Liver (tissue), 9 donors: ENCODE data around the gene TJP3. TPM values are rescaled to one million over a fixed set of nuclear protein-coding genes. Genes with fewer than 3 reads are reported as not detected.

Experiments
- DNase-seq: peaks from one replicate; pipeline ENCODE4 v3.0.0-alpha.2; 2017; ENCODE audit warnings: low spot score
- H3K27ac ChIP-seq, 2 donors: one replicate each; pipeline ENCODE4 v1.7.0; 2013; ENCODE audit warnings: inconsistent platforms in 2 of 2, low read length in 2 of 2, control low read depth in 1 of 2, low read depth in 1 of 2, mild to moderate bottlenecking in 1 of 2
- H3K27me3 ChIP-seq, 4 donors: one replicate each; pipeline versions ENCODE4 v1.6.1 to v1.7.0; 2013; ENCODE audit warnings: low read length in 3 of 4, inconsistent platforms in 1 of 4, mild to moderate bottlenecking in 1 of 4, moderate library complexity in 1 of 4; ENCODE audit not compliant: control insufficient read depth in 4 of 4, insufficient read depth in 4 of 4
- H3K36me3 ChIP-seq, 4 donors: one replicate each; pipeline versions ENCODE4 v1.6.1 to v1.7.0; 2013; ENCODE audit warnings: low read length in 3 of 4, mild to moderate bottlenecking in 3 of 4, low read depth in 1 of 4, moderate library complexity in 1 of 4; ENCODE audit not compliant: control insufficient read depth in 4 of 4, insufficient read depth in 3 of 4
- H3K4me1 ChIP-seq, 4 donors: one replicate each; pipeline versions ENCODE4 v1.6.1 to v1.7.0; 2013; ENCODE audit warnings: low read length in 3 of 4, mild to moderate bottlenecking in 3 of 4, moderate library complexity in 1 of 4; ENCODE audit not compliant: control insufficient read depth in 4 of 4, insufficient read depth in 4 of 4
- H3K4me3 ChIP-seq, 3 donors: one replicate each; pipeline versions ENCODE4 v1.6.1 to v1.7.0; 2013; ENCODE audit warnings: low read length in 3 of 3, control low read depth in 1 of 3, low read depth in 1 of 3, mild to moderate bottlenecking in 1 of 3
- H3K9ac ChIP-seq, 2 donors: one replicate each; pipeline ENCODE4 v1.7.0; 2013; ENCODE audit warnings: low read length in 2 of 2, mild to moderate bottlenecking in 2 of 2, moderate library complexity in 2 of 2, control low read depth in 1 of 2, low read depth in 1 of 2
- H3K9me3 ChIP-seq, 4 donors: one replicate each; pipeline versions ENCODE4 v1.6.1 to v1.7.0; 2013; ENCODE audit warnings: low read length in 3 of 4; ENCODE audit not compliant: control insufficient read depth in 4 of 4
- EGR1 ChIP-seq, 2 donors: IDR thresholded peaks; 2 replicates each; pipeline ENCODE4 v1.6.1; 2016 to 2018; ENCODE audit warnings: antibody characterized with exemption in 2 of 2, low read depth in 2 of 2
- FOXA2 ChIP-seq: IDR thresholded peaks from 2 replicates; pipeline ENCODE4 v1.6.1; 2016; ENCODE audit warnings: antibody characterized with exemption
- GABPA ChIP-seq, 2 donors: IDR thresholded peaks in 1 of 2; conservative IDR thresholded peaks in 1 of 2; 2 replicates each; pipeline ENCODE4 v1.6.1; 2016; ENCODE audit warnings: antibody characterized with exemption in 2 of 2, mild to moderate bottlenecking in 1 of 2, moderate library complexity in 1 of 2
- HNF4A ChIP-seq, 2 donors: conservative IDR thresholded peaks; 2 replicates each; pipeline ENCODE4 v1.6.1; 2016; ENCODE audit warnings: antibody characterized with exemption in 2 of 2, mild to moderate bottlenecking in 2 of 2
- JUND ChIP-seq, 2 donors: IDR thresholded peaks; 2 replicates each; pipeline ENCODE4 v1.6.1; 2016; ENCODE audit warnings: antibody characterized with exemption in 2 of 2
- NR2F2 ChIP-seq: IDR thresholded peaks from 2 replicates; pipeline ENCODE4 v1.6.1; 2016; ENCODE audit warnings: antibody characterized with exemption
- RAD21 ChIP-seq, 2 donors: IDR thresholded peaks; 2 replicates each; pipeline ENCODE4 v1.6.1; 2016; ENCODE audit warnings: antibody characterized with exemption in 2 of 2, mild to moderate bottlenecking in 2 of 2
- RXRA ChIP-seq, 2 donors: IDR thresholded peaks; 2 replicates each; pipeline ENCODE4 v1.6.1; 2017 to 2018; ENCODE audit warnings: antibody characterized with exemption in 2 of 2, mild to moderate bottlenecking in 1 of 2
- SP1 ChIP-seq: IDR thresholded peaks from 2 replicates; pipeline ENCODE4 v1.6.1; 2018; ENCODE audit warnings: antibody characterized with exemption, mild to moderate bottlenecking
- TAF1 ChIP-seq: conservative IDR thresholded peaks from 2 replicates; pipeline ENCODE4 v1.6.1; 2016; ENCODE audit warnings: antibody characterized with exemption, mild to moderate bottlenecking
- YY1 ChIP-seq: IDR thresholded peaks from 2 replicates; pipeline ENCODE4 v1.6.1; 2016; ENCODE audit warnings: antibody characterized with exemption, mild to moderate bottlenecking
- WGBS: extraction: QIAGEN DNeasy Blood & Tissue Kit; methylation state at CpG from one replicate; pipeline ENCODE4 v1.1.7; 2013; 5-methylcytosine and 5-hydroxymethylcytosine counted together
- polyA plus RNA-seq, 2 donors: library from polyadenylated mRNA; stranded (reverse) in 1 of 2; unstranded in 1 of 2; fragments of 200-250 nt in 1 of 2; fragments of >200 nt in 1 of 2; fragmentation: Nextera tagmentation in 1 of 2; extraction: Ambion mirVana in 1 of 2; gene quantifications; one replicate each; pipeline versions ENCODE4 v1.2.1 to v1.2.3, GENCODE V29; 2013 to 2015
- total RNA-seq, 2 donors: library from RNA; depleted of rRNA; stranded (reverse); fragments of >200 nt; gene quantifications; one replicate each; pipeline ENCODE4 v1.2.3, GENCODE V29; 2014
- TF ChIP-seq, protein P1 (sequence below): fragments of 150-350 bp; IDR thresholded peaks from 2 replicates; pipeline ENCODE4 v1.5.1; 2017; ENCODE audit warnings: improper control_type of control experiment, low read depth, low read length; ENCODE audit not compliant: missing input control
- TF ChIP-seq, protein P2 (sequence below): IDR thresholded peaks from 2 replicates; pipeline ENCODE4 v1.6.1; 2016; ENCODE audit warnings: antibody characterized with exemption, mild to moderate bottlenecking
- TF ChIP-seq, protein P3 (sequence below): IDR thresholded peaks from 2 replicates; pipeline ENCODE4 v1.6.1; 2016; ENCODE audit warnings: antibody characterized with exemption
- donor health status: healthy.
- donor health status: healthy.
- donor health status: healthy.
- donor health status: healthy.
- donor health status: healthy.

Gene TJP3, protein sequence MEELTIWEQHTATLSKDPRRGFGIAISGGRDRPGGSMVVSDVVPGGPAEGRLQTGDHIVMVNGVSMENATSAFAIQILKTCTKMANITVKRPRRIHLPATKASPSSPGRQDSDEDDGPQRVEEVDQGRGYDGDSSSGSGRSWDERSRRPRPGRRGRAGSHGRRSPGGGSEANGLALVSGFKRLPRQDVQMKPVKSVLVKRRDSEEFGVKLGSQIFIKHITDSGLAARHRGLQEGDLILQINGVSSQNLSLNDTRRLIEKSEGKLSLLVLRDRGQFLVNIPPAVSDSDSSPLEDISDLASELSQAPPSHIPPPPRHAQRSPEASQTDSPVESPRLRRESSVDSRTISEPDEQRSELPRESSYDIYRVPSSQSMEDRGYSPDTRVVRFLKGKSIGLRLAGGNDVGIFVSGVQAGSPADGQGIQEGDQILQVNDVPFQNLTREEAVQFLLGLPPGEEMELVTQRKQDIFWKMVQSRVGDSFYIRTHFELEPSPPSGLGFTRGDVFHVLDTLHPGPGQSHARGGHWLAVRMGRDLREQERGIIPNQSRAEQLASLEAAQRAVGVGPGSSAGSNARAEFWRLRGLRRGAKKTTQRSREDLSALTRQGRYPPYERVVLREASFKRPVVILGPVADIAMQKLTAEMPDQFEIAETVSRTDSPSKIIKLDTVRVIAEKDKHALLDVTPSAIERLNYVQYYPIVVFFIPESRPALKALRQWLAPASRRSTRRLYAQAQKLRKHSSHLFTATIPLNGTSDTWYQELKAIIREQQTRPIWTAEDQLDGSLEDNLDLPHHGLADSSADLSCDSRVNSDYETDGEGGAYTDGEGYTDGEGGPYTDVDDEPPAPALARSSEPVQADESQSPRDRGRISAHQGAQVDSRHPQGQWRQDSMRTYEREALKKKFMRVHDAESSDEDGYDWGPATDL
- total RNA-seq (1 to 10 TPM; 6.0 to 6.1 TPM), polyA plus RNA-seq (1 to 10 TPM; 7.3 to 9.8 TPM)

DNA sequence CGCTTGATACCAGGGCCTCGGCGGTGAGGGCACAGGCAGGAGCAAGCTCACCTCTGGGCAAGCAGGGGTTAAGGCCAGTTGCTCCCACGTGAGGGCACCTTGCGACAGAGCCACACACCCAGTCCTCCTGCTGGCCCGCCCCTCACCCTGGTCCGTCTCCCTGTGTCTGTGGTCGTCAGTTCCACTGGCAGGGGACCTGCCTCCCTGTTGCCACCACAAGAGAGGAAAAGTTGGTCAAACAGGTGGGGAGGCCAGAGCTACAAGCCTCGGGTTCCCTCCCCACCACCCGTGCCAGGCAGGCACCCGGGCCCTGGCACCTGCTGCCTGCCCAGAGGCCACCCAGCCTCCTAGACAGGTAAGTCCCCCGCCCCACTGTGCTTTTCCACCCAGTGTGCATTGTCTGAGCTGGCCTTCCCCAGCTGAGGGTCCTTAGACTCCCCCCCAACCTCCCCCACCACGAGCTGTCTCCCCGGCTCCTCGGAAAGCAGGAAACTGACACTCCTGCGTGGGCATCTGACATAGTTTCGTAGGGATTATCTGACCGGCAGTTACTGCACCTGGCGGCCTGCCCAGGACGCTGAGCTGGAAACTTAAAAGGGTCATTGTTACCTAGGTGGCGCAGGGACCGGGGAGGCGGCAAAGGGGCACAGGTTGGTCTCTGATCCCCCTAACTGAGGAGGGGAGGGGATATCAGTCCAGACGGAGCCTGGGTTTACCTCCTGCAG lies at the start of gene TJP3:
Gene TJP3, plus strand, starts transcription at position 178 of the 725 bp plus-strand sequence. CDS start 20,049 bp downstream, outside the sequence.
- H3K9ac ChIP-seq: peak within 1 kb of the TSS; percentile 34 to 35
- peak; percentile 65 for DNase-seq
- H3K36me3 ChIP-seq: no peaks in the 10 kb centered on the region
- peaks cover 8 to 40% (median 26%) of the 10 kb centered on the region in 4 donors for H3K4me1 ChIP-seq
- 16% methylated on average over 24 of the region's 24 CpGs for WGBS
- no peaks in the 10 kb centered on the region for H3K27me3 ChIP-seq
- no peaks in the 10 kb centered on the region for H3K9me3 ChIP-seq
- TF ChIP-seq JUND (IDR thresholded peaks at IDR 0.05) (no peak), FOXA2 (no peak), GABPA (IDR thresholded peaks at IDR 0.05 in 1 of 2, conservative IDR thresholded peaks at IDR 0.05 in 1 of 2) (no peak), YY1 (peak; percentile 24), HNF4A (conservative IDR thresholded peaks at IDR 0.05) (peak; percentile 8 to 29), TAF1 (no peak), SP1 (no peak), EGR1 (IDR thresholded peaks at IDR 0.05; ENCODE audit: low read depth in 2 of 2) (no peak), NR2F2 (no peak), RXRA (IDR thresholded peaks at IDR 0.05) (peak; percentile 15 to 31), RAD21 (IDR thresholded peaks at IDR 0.05) (no peak)
- TF ChIP-seq, protein P1, sequence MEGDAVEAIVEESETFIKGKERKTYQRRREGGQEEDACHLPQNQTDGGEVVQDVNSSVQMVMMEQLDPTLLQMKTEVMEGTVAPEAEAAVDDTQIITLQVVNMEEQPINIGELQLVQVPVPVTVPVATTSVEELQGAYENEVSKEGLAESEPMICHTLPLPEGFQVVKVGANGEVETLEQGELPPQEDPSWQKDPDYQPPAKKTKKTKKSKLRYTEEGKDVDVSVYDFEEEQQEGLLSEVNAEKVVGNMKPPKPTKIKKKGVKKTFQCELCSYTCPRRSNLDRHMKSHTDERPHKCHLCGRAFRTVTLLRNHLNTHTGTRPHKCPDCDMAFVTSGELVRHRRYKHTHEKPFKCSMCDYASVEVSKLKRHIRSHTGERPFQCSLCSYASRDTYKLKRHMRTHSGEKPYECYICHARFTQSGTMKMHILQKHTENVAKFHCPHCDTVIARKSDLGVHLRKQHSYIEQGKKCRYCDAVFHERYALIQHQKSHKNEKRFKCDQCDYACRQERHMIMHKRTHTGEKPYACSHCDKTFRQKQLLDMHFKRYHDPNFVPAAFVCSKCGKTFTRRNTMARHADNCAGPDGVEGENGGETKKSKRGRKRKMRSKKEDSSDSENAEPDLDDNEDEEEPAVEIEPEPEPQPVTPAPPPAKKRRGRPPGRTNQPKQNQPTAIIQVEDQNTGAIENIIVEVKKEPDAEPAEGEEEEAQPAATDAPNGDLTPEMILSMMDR: no peak
- TF ChIP-seq, protein P2, sequence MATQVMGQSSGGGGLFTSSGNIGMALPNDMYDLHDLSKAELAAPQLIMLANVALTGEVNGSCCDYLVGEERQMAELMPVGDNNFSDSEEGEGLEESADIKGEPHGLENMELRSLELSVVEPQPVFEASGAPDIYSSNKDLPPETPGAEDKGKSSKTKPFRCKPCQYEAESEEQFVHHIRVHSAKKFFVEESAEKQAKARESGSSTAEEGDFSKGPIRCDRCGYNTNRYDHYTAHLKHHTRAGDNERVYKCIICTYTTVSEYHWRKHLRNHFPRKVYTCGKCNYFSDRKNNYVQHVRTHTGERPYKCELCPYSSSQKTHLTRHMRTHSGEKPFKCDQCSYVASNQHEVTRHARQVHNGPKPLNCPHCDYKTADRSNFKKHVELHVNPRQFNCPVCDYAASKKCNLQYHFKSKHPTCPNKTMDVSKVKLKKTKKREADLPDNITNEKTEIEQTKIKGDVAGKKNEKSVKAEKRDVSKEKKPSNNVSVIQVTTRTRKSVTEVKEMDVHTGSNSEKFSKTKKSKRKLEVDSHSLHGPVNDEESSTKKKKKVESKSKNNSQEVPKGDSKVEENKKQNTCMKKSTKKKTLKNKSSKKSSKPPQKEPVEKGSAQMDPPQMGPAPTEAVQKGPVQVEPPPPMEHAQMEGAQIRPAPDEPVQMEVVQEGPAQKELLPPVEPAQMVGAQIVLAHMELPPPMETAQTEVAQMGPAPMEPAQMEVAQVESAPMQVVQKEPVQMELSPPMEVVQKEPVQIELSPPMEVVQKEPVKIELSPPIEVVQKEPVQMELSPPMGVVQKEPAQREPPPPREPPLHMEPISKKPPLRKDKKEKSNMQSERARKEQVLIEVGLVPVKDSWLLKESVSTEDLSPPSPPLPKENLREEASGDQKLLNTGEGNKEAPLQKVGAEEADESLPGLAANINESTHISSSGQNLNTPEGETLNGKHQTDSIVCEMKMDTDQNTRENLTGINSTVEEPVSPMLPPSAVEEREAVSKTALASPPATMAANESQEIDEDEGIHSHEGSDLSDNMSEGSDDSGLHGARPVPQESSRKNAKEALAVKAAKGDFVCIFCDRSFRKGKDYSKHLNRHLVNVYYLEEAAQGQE: no peak
- TF ChIP-seq, protein P3, sequence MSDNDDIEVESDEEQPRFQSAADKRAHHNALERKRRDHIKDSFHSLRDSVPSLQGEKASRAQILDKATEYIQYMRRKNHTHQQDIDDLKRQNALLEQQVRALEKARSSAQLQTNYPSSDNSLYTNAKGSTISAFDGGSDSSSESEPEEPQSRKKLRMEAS: no peak
- peak within 1 kb of the TSS; percentile 33 to 76 (median 75) for H3K4me3 ChIP-seq
- peak within 1 kb of the TSS; percentile 90 to 95 for H3K27ac ChIP-seq
